Frontal cortex (tissue), 4 donors: ENCODE data around the gene SWI5. TPM values are rescaled to one million over a fixed set of nuclear protein-coding genes. Genes with fewer than 3 reads are reported as not detected.
"Not testable (repeated sequence)": the region's sequence is repeated elsewhere in the genome, so short reads cannot be mapped to it uniquely, and the experiment has no call there.

Source experiments
- DNase-seq, 2 donors: peaks; one replicate each; pipeline ENCODE4 v3.0.0; 2012; ENCODE audit warnings: low spot score in 2 of 2
- FAIRE-seq: peaks from 2 replicates; lab custom pipeline; 2012; peaks lifted over from hg19 to GRCh38; lab: Jason Lieb, UNC
- total RNA-seq: library from RNA; depleted of rRNA; stranded (reverse); fragments of >200 nt; gene quantifications from one replicate; pipeline ENCODE4 v1.2.3, GENCODE V29; 2014
- donor health status: control.
- donor health status: control.
- donor health status: control.

The SWI5 gene
- total RNA-seq, 1 donor from 2014 or later = 3.7 TPM

GRCh38 chr9:128275198-128276007, 673 bp upstream of the SWI5 start, which contains the start of gene GOLGA2:
GOLGA2 (minus strand) TSS chr9:128276007; CDS start chr9:128275976, 31 bp downstream.
- FAIRE-seq (no peak), DNase-seq (no peak)

- FAIRE-seq (no peak), DNase-seq (no peak)
Measured at GRCh38 chr9:128276574-128277270, 646 bp downstream of the SWI5 start.

DNA sequence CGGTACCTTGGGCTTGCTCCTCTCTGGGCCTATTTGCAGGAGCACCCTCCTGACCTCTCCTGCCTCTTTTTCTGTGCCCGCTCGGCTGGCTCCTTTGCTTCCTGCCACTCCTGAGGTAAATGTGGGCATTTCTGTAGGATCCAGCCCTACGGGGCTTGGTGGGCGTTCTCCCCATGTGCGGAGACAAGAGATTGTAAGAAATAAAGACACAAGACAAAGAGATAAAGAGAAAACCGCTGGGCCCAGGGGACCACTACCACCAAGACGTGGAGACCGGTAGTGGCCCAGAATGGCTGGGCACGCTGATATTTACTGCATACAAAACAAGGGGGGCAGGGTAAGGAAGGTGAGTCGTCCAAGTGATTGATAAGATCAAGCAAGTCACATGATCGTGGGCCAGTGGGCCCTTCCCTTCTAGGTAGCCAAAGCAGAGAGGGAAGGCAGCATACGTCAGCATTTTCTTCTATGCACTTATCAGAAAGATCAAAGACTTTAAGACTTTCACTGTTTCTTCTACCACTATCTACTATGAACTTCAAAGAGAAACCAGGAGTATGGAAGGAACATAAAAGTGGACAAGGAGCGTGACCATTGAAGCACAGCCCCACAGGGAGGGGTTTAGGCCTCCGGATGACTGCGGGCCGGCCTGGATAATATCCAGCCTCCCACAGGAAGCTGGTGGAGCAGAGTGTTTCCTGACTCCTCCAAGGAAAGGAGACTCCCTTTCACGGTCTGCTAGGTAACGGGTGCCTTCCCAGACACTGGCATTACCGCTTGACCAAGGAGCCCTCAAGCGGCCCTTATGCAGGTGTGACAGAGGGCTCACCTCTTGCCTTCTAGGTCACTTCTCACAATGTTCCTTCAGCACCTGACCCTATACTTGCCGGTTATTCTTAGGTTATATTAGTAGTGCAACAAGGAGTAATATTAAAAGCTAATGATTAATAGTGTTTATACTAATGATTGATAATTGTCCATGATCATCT, 3.3 kb downstream of the SWI5 start:
- not testable (repeated sequence) for DNase-seq, FAIRE-seq

GRCh38 chr9:128280084-128280622, 4.1 kb downstream of the SWI5 start:
- no peak for FAIRE-seq

GRCh38 chr9:128282500-128282899, 6.4 kb downstream of the SWI5 start:
- no peak for DNase-seq
- FAIRE-seq = no peak

More at GRCh38 chr9:128280084-128280622, 4.1 kb downstream of the SWI5 start:
- no peak for DNase-seq

GRCh38 chr9:128285033-128285784, 9.1 kb downstream of the SWI5 start:
- FAIRE-seq (no peak), DNase-seq (no peak)

DNA sequence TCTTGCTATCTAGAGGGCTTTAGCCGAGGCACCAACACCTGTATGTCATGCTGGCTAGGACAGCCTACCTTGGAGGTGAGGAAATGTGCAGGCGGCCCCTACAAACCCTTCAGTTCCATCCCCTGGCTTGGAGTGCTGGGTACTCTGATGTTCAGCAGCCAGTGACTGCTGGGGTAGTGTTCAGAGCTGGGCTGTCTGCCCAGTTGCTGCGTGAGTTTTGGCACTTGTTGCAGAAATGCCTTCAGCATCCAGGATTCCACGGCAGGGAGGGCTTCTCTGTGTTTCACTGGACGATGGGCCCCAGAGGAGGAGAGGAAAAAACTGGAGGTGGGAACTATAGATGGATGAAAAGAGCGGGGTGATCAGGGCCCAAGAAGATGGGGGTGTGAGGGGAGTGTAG, 10.4 kb downstream of the SWI5 start:
- FAIRE-seq (no peak), DNase-seq (peak; percentile 52 to 63)

- DNase-seq = no peak
- FAIRE-seq = no peak
Measured at GRCh38 chr9:128288273-128289004, 12.4 kb downstream of the SWI5 start.

GRCh38 chr9:128292009-128292408, 15.9 kb downstream of the SWI5 start:
- FAIRE-seq (no peak), DNase-seq (no peak)

DNA sequence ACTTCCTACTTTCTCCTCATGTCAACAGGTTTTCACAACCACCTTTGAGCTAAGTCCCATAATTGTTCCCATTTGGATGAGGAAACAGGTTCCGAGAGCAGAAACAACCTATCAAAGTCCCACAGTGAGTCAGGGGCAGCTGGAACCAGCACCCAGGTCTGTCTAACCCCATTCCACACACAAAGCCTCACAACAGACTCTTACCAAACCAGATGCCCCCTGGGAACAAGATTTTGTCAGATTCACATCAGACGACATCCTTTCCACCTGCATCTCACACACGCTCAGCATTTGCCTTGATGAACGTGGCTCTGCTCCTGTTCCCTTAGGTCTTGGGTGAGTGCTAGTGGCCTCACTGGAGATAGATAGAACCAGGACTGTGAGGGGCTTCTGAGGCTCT, 17.0 kb downstream of the SWI5 start:
- DNase-seq (no peak), FAIRE-seq (no peak)

- FAIRE-seq = no peak
Measured at GRCh38 chr9:128294142-128294541, 18.1 kb downstream of the SWI5 start.

GRCh38 chr9:128296340-128297220, 20.5 kb downstream of the SWI5 start:
- FAIRE-seq (no peak), DNase-seq (no peak)

More at GRCh38 chr9:128294142-128294541, 18.1 kb downstream of the SWI5 start:
- DNase-seq = no peak

DNA sequence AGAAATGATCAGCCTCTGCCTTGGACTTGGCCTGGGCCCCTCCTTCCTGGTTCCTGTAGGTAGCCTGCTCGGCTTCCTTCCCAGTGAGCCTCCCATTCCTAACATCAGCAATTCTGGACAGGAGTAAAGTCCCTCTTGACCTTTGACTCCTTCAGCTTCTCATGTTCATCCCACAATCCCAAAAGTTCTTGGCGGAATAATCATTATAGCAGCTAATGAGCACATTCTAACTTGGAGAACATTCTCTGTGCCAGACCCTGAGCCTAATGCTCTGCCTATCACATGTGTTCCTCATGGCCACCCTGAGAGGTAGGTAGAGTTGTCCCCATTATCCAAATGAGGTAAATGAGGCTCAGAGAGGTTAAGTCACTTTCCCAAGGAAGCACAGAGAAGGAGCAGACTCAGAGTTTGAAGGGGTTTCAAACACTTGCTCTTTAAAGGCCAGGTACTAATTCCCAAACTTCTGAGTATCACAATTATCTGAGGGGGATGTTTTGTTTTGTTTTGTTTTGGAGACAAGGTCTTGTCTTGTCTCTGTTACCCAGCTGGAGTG, 21.2 kb downstream of the SWI5 start:
- FAIRE-seq (no peak), DNase-seq (no peak)

GRCh38 chr9:128298535-128299482, 22.7 kb downstream of the SWI5 start:
- FAIRE-seq (no peak), DNase-seq (no peak)

DNA sequence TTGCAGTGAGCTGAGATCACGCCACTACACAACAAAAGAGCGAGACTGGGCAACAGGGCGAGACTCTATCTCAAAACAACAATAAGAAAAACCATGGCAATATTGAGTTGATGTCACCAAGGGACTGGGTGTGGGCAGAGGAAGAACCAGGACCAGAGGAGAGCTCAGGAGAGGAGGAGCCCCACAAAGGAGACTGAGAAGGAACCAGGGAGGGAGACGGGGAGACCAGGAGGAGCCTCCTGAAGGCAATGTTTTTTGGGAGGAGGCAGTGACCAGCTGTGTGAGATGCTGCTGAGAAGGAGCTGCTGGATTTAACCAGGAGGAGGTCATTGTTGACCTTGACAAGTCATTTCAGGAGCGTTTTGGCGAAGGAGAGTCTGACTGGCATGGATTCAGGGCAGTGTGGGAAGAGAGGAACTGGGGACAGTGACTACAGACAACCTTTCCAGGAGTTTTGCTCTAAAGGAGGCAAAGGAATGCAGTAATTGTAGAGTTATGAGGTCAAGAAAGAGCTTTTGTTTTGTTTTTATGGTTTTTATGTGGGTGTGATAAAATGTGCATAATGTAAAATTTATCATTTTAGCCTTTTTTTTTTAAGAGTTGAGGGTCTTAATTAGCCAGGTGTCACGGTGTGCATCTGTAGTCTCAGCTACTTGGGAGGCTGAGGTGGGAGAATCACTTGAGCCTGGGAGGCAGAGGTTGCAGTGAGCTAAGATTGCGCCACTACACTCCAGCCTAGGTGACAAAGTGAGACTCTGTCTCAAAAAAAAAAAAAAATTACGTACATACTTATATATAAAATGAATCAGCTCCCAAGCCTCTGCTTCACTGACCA, 28.3 kb downstream of the SWI5 start:
- DNase-seq (no peak), FAIRE-seq (no peak)
